ES-I3 (cell line): Measurements from ENCODE around the gene BRSK2.

Experiments used
- H3K36me3 ChIP-seq: 2 replicates; pipeline ENCODE4 v1.6.1; 2013; ENCODE audit warnings: mild to moderate bottlenecking, low read length, control low read depth, moderate library complexity; ENCODE audit not compliant: insufficient read depth
- H3K4me1 ChIP-seq: 2 replicates; pipeline ENCODE4 v1.6.1; 2013; ENCODE audit warnings: mild to moderate bottlenecking, control low read depth, low read length; ENCODE audit not compliant: insufficient read depth
- H3K9ac ChIP-seq: 2 replicates; pipeline ENCODE4 v1.6.1; 2013; ENCODE audit warnings: low read depth, mild to moderate bottlenecking, low read length, moderate library complexity
- H3K9me3 ChIP-seq: 2 replicates; pipeline ENCODE4 v1.6.1; 2013; ENCODE audit warnings: mild to moderate bottlenecking, low read length, moderate library complexity; ENCODE audit not compliant: control insufficient read depth, insufficient read depth

The BRSK2 gene

GRCh38 chr11:1377231-1377780 lies 12.4 kb upstream of the BRSK2 start:
- Histone ChIP-seq H3K9me3 (no peaks in the 10 kb centered on the region), H3K4me1 (no peaks in the 10 kb centered on the region), H3K9ac (no peak overlapping the region), H3K36me3 (no peaks in the 10 kb centered on the region)

GRCh38 chr11:1381793-1382425 lies 7.8 kb upstream of the BRSK2 start:
- no peaks in the 10 kb centered on the region for H3K9me3 ChIP-seq
- H3K9ac ChIP-seq, result no peak overlapping the region
- no peaks in the 10 kb centered on the region; the same call in 1 of the 2 replicates for H3K4me1 ChIP-seq
- H3K36me3 ChIP-seq, result no peaks in the 10 kb centered on the region

GRCh38 chr11:1382429-1382828 lies 7.3 kb upstream of the BRSK2 start:
- Histone ChIP-seq H3K9me3 (no peaks in the 10 kb centered on the region), H3K4me1 (no peaks in the 10 kb centered on the region; the same call in 1 of the 2 replicates), H3K9ac (0 out of 2 replicates have a peak overlapping the region, but pooled peaks have one; percentile 57), H3K36me3 (no peaks in the 10 kb centered on the region)

GRCh38 chr11:1382831-1383607 lies 6.7 kb upstream of the BRSK2 start:
- H3K9ac ChIP-seq, result peak overlapping the region; percentile 57; the same call in 1 of the 2 replicates
- H3K9me3 ChIP-seq, result no peaks in the 10 kb centered on the region
- no peaks in the 10 kb centered on the region for H3K36me3 ChIP-seq
- peaks cover 3% of the 10 kb centered on the region; the same call in 1 of the 2 replicates for H3K4me1 ChIP-seq

- no peaks in the 10 kb centered on the region for H3K36me3 ChIP-seq
- no peak overlapping the region for H3K9ac ChIP-seq
- H3K4me1 ChIP-seq, result peaks cover 5% of the 10 kb centered on the region; the same call in 1 of the 2 replicates
- no peaks in the 10 kb centered on the region for H3K9me3 ChIP-seq
Measured at GRCh38 chr11:1384199-1384970, 5.3 kb upstream of the BRSK2 start.

- no peak overlapping the region for H3K9ac ChIP-seq
- H3K36me3 ChIP-seq, result no peaks in the 10 kb centered on the region
- H3K9me3 ChIP-seq, result no peaks in the 10 kb centered on the region
- H3K4me1 ChIP-seq, result peaks cover 5% of the 10 kb centered on the region; the same call in 1 of the 2 replicates
Measured at GRCh38 chr11:1387521-1387920, 2.2 kb upstream of the BRSK2 start.

- H3K9me3 ChIP-seq, result no peaks in the 10 kb centered on the region
- H3K9ac ChIP-seq, result peak overlapping the region; percentile 75
- H3K36me3 ChIP-seq, result no peaks in the 10 kb centered on the region
- H3K4me1 ChIP-seq, result peaks cover 5% of the 10 kb centered on the region; the same call in 1 of the 2 replicates
Measured at GRCh38 chr11:1387961-1388762, 1.6 kb upstream of the BRSK2 start.

- H3K9ac ChIP-seq, result peak overlapping the region; percentile 75
Measured at GRCh38 chr11:1388763-1389102, 1.0 kb upstream of the BRSK2 start.

GRCh38 chr11:1389103-1389931 lies 417 bp upstream of the BRSK2 start:
- peaks cover 5% of the 10 kb centered on the region; the same call in 1 of the 2 replicates for H3K4me1 ChIP-seq
- H3K9me3 ChIP-seq, result no peaks in the 10 kb centered on the region
- peak overlapping the region; percentile 75 for H3K9ac ChIP-seq
- H3K36me3 ChIP-seq, result no peaks in the 10 kb centered on the region

More at GRCh38 chr11:1388763-1389102, 1.0 kb upstream of the BRSK2 start:
- Histone ChIP-seq H3K36me3 (no peaks in the 10 kb centered on the region), H3K9me3 (no peaks in the 10 kb centered on the region), H3K4me1 (peaks cover 5% of the 10 kb centered on the region; the same call in 1 of the 2 replicates)

GRCh38 chr11:1390569-1391164 lies 933 bp downstream of the BRSK2 start:
- Histone ChIP-seq H3K9me3 (no peaks in the 10 kb centered on the region), H3K9ac (peak overlapping the region; percentile 72), H3K4me1 (peaks cover 5% of the 10 kb centered on the region; the same call in 1 of the 2 replicates), H3K36me3 (no peaks in the 10 kb centered on the region)

- H3K9ac ChIP-seq, result peak overlapping the region; percentile 72
- H3K4me1 ChIP-seq, result peaks cover 5% of the 10 kb centered on the region; the same call in 1 of the 2 replicates
- no peaks in the 10 kb centered on the region for H3K9me3 ChIP-seq
- H3K36me3 ChIP-seq, result no peaks in the 10 kb centered on the region
Measured at GRCh38 chr11:1391165-1392075, 1.7 kb downstream of the BRSK2 start.

- Histone ChIP-seq H3K9ac (no peak overlapping the region), H3K9me3 (no peaks in the 10 kb centered on the region), H3K36me3 (no peaks in the 10 kb centered on the region), H3K4me1 (peaks cover 5% of the 10 kb centered on the region; the same call in 1 of the 2 replicates)
Measured at GRCh38 chr11:1392111-1392510, 2.4 kb downstream of the BRSK2 start.
